ENCODE results near the gene VANGL2. TPM values are rescaled to one million over a fixed set of nuclear protein-coding genes. Genes with fewer than 3 reads are reported as not detected.

Gene VANGL2
- total and polyA plus RNA-seq, 4 donors: 0.07 to 1.4 (median 0.12) TPM

DNA sequence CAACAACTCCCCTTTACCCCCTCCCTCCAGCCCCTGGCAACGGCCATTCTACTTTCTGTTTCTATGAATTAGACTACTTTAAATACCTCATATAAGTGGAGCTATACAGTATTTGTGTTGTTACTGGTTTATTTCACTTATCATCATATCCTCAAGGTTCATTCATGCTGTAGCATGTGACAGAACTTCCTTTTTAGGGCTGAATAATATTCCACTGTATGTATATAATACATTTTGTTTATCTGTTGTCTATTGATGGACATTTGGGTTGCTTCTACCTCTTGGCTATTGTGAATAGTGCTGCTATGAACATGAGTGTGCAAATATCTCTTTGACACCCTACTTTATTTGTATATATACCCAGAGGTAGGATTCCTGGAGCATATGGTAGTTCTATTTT, 31.3 kb upstream of the VANGL2 start:
- DNase-seq (ENCODE audit: low spot score): no peak
- Histone ChIP-seq H3K9ac (ENCODE audit: low read depth in 1 of 2, low read length in 2 of 2) (no peak overlapping the region), H3K27ac (ENCODE audit: low read depth in 1 of 2, low read length in 2 of 2) (no peak overlapping the region), H3K27me3 (ENCODE audit: control insufficient read depth in 4 of 4, insufficient read depth in 4 of 4, low read length in 3 of 4) (no peaks in the 10 kb centered on the region), H3K4me3 (ENCODE audit: low read depth in 1 of 3, low read length in 3 of 3) (no peak overlapping the region), H3K4me1 (ENCODE audit: control insufficient read depth in 4 of 4, insufficient read depth in 4 of 4, low read length in 3 of 4) (no peaks in the 10 kb centered on the region), H3K36me3 (ENCODE audit: control insufficient read depth in 4 of 4, insufficient read depth in 3 of 4, low read depth in 1 of 4, low read length in 3 of 4) (no peaks in the 10 kb centered on the region), H3K9me3 (ENCODE audit: control insufficient read depth in 4 of 4, low read length in 3 of 4) (no peaks in the 10 kb centered on the region)
- TF ChIP-seq, protein P1, sequence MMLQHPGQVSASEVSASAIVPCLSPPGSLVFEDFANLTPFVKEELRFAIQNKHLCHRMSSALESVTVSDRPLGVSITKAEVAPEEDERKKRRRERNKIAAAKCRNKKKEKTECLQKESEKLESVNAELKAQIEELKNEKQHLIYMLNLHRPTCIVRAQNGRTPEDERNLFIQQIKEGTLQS (IDR thresholded peaks at IDR 0.05): no peak
- TF ChIP-seq, protein P2, sequence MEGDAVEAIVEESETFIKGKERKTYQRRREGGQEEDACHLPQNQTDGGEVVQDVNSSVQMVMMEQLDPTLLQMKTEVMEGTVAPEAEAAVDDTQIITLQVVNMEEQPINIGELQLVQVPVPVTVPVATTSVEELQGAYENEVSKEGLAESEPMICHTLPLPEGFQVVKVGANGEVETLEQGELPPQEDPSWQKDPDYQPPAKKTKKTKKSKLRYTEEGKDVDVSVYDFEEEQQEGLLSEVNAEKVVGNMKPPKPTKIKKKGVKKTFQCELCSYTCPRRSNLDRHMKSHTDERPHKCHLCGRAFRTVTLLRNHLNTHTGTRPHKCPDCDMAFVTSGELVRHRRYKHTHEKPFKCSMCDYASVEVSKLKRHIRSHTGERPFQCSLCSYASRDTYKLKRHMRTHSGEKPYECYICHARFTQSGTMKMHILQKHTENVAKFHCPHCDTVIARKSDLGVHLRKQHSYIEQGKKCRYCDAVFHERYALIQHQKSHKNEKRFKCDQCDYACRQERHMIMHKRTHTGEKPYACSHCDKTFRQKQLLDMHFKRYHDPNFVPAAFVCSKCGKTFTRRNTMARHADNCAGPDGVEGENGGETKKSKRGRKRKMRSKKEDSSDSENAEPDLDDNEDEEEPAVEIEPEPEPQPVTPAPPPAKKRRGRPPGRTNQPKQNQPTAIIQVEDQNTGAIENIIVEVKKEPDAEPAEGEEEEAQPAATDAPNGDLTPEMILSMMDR (IDR thresholded peaks at IDR 0.05; ENCODE audit: low read depth, low read length, missing input control): no peak
- TF ChIP-seq HNF4G (IDR thresholded peaks at IDR 0.05) (no peak), RAD21 (IDR thresholded peaks at IDR 0.05) (no peak), FOXA1 (IDR thresholded peaks at IDR 0.05) (no peak), JUND (IDR thresholded peaks at IDR 0.05) (no peak), GABPA (IDR thresholded peaks at IDR 0.05 in 1 of 2, conservative IDR thresholded peaks at IDR 0.05 in 1 of 2) (no peak), EGR1 (IDR thresholded peaks at IDR 0.05; ENCODE audit: low read depth in 2 of 2) (no peak), TAF1 (conservative IDR thresholded peaks at IDR 0.05) (no peak), NR2F2 (IDR thresholded peaks at IDR 0.05) (no peak), SP1 (IDR thresholded peaks at IDR 0.05) (no peak), FOXA2 (IDR thresholded peaks at IDR 0.05) (no peak), RXRA (IDR thresholded peaks at IDR 0.05) (no peak), YY1 (IDR thresholded peaks at IDR 0.05) (no peak)
- TF ChIP-seq, protein P3, sequence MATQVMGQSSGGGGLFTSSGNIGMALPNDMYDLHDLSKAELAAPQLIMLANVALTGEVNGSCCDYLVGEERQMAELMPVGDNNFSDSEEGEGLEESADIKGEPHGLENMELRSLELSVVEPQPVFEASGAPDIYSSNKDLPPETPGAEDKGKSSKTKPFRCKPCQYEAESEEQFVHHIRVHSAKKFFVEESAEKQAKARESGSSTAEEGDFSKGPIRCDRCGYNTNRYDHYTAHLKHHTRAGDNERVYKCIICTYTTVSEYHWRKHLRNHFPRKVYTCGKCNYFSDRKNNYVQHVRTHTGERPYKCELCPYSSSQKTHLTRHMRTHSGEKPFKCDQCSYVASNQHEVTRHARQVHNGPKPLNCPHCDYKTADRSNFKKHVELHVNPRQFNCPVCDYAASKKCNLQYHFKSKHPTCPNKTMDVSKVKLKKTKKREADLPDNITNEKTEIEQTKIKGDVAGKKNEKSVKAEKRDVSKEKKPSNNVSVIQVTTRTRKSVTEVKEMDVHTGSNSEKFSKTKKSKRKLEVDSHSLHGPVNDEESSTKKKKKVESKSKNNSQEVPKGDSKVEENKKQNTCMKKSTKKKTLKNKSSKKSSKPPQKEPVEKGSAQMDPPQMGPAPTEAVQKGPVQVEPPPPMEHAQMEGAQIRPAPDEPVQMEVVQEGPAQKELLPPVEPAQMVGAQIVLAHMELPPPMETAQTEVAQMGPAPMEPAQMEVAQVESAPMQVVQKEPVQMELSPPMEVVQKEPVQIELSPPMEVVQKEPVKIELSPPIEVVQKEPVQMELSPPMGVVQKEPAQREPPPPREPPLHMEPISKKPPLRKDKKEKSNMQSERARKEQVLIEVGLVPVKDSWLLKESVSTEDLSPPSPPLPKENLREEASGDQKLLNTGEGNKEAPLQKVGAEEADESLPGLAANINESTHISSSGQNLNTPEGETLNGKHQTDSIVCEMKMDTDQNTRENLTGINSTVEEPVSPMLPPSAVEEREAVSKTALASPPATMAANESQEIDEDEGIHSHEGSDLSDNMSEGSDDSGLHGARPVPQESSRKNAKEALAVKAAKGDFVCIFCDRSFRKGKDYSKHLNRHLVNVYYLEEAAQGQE (IDR thresholded peaks at IDR 0.05): no peak
- TF ChIP-seq, protein P4, sequence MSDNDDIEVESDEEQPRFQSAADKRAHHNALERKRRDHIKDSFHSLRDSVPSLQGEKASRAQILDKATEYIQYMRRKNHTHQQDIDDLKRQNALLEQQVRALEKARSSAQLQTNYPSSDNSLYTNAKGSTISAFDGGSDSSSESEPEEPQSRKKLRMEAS (IDR thresholded peaks at IDR 0.05): no peak
- TF ChIP-seq, protein P5, sequence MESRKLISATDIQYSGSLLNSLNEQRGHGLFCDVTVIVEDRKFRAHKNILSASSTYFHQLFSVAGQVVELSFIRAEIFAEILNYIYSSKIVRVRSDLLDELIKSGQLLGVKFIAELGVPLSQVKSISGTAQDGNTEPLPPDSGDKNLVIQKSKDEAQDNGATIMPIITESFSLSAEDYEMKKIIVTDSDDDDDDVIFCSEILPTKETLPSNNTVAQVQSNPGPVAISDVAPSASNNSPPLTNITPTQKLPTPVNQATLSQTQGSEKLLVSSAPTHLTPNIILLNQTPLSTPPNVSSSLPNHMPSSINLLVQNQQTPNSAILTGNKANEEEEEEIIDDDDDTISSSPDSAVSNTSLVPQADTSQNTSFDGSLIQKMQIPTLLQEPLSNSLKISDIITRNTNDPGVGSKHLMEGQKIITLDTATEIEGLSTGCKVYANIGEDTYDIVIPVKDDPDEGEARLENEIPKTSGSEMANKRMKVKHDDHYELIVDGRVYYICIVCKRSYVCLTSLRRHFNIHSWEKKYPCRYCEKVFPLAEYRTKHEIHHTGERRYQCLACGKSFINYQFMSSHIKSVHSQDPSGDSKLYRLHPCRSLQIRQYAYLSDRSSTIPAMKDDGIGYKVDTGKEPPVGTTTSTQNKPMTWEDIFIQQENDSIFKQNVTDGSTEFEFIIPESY (IDR thresholded peaks at IDR 0.05): no peak
- 81% methylated on average over 1 of the region's 1 CpG for WGBS

Data from liver (tissue), 9 donors.